Activated T-cell treated with anti-CD3 and anti-CD28 coated beads, Interleukin-2, amount 50 U/mL, for 4 hours (primary cell): Measurements from ENCODE around the gene BASP1. TPM values are rescaled to one million over a fixed set of nuclear protein-coding genes. Genes with fewer than 3 reads are reported as not detected.

Experiments
- ATAC-seq, 2 donors: fragments of 200-7000 bp; cut with Tn5 transposase; one replicate each; pipeline ENCODE4 v1.10.0; 2021
- DNase-seq: peaks from one replicate; pipeline ENCODE4 v3.0.0-alpha.2; 2020
- H3K27me3 Mint-ChIP-seq: one replicate; pipeline ENCODE4 v1.8.0; 2021; ENCODE audit warnings: low read depth, mixed read lengths
- H3K36me3 Mint-ChIP-seq: one replicate; pipeline ENCODE4 v1.8.0; 2022; ENCODE audit warnings: mixed read lengths; ENCODE audit not compliant: insufficient read depth
- H3K4me1 Mint-ChIP-seq: one replicate; pipeline ENCODE4 v1.8.0; 2021; ENCODE audit warnings: low read depth, mixed read lengths
- H3K4me3 Mint-ChIP-seq: one replicate; pipeline ENCODE4 v1.8.0; 2021; ENCODE audit warnings: mild to moderate bottlenecking, moderate library complexity, mixed read lengths
- H3K9me3 Mint-ChIP-seq: one replicate; pipeline ENCODE4 v1.8.0; 2021; ENCODE audit warnings: mixed read lengths
- total RNA-seq, 3 donors: library from RNA; stranded (reverse); gene quantifications; one replicate each; pipeline ENCODE4 v1.2.1, GENCODE V29; 2021

BASP1 gene
- total RNA-seq, 3 donors from 2014 or later, result 4.3 to 12.3 (median 4.7) TPM

DNA sequence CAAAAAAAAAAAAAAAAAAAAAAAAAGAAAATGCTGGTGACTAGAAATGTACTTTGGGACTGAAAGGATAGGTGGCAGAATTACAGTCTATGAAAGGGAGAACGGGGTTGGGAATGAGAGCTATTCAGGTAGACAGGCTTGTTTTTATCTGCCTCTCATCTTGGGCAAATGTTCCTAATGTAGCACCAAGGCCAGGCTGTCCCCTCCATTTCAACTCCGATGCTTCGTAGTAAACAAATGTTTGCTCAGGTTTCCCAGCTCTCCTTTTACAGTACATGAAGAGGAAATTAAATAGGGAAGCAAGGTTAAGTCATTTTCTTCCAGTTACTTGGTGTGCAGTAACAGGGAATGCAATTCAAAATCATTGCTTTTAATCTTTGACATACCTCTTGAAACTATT lies 4.4 kb upstream of the BASP1 start:
- DNase-seq (no peak), ATAC-seq (no peak)
- Mint-ChIP-seq H3K27me3 (peaks cover 16% of the 10 kb centered on the region), H3K4me3 (no peak overlapping the region), H3K4me1 (peaks cover 5% of the 10 kb centered on the region), H3K36me3 (no peaks in the 10 kb centered on the region), H3K9me3 (peaks cover 3% of the 10 kb centered on the region)

DNA sequence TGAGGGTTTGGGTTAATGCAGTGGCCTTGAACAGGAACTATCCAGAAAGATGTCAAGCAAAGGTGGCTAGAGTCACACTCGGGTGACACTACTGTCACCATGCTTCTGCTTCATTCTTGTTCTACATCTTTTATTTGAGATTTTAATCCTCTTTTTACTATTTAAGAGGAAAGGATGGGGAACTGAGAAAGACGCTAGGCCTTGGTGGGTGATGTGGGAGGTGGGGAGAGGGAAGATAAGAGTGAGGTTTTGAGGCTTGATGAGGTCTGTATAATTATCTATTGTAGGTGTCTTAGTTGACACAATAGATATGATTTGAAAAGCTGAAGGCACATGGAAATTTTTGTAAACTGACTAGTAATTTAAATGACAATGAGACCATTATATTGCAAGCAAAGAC lies 3.5 kb upstream of the BASP1 start:
- Mint-ChIP-seq H3K27me3 (peaks cover 22% of the 10 kb centered on the region), H3K4me3 (no peak overlapping the region), H3K9me3 (peaks cover 2% of the 10 kb centered on the region), H3K4me1 (peaks cover 8% of the 10 kb centered on the region), H3K36me3 (no peaks in the 10 kb centered on the region)
- no peak for DNase-seq
- ATAC-seq, result no peak

DNA sequence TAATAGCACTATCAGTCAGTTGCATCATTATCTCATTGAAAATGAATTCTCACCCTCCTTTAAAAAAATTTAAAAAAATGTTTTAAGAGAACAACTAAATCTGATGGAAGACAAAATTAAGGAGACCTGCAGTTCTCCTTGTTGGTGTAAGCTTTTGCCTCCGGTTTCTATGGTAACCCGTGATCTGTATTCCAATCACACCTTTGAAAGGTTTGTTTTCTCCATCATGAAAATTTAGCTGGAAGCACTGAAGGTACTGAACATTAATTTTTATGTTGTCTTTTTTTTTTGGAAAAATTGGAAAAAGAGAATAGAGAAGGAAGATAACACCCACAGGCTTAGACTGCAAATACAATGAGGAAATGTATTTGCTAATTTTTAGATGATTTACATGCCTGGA lies 2.5 kb upstream of the BASP1 start:
- DNase-seq, result no peak
- ATAC-seq, result no peak
- no peaks in the 10 kb centered on the region for H3K36me3 Mint-ChIP-seq
- H3K4me1 Mint-ChIP-seq, result peaks cover 12% of the 10 kb centered on the region
- H3K27me3 Mint-ChIP-seq, result peaks cover 31% of the 10 kb centered on the region
- no peaks in the 10 kb centered on the region for H3K9me3 Mint-ChIP-seq
- no peak overlapping the region for H3K4me3 Mint-ChIP-seq

DNA sequence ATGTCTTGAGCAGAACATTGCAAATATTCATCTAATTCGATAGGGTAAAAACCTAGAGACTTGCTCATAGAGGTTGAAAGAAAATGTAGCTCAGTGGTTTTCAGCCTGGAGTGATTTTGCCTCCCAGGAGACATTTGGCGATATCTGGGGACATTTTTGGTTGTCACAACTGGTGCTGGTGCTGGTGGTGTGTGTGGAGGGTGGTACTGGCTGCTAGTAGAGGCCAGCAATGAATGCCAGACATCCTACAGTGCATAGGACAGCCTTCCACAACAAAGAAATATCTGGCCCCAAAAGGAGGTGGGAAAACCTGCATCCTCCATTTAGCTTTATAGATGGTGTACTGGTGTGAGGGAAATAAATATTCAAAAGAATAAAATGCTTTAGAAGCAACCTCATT lies 2.1 kb upstream of the BASP1 start:
- Mint-ChIP-seq H3K4me1 (peaks cover 12% of the 10 kb centered on the region), H3K36me3 (no peaks in the 10 kb centered on the region), H3K9me3 (no peaks in the 10 kb centered on the region)

DNA sequence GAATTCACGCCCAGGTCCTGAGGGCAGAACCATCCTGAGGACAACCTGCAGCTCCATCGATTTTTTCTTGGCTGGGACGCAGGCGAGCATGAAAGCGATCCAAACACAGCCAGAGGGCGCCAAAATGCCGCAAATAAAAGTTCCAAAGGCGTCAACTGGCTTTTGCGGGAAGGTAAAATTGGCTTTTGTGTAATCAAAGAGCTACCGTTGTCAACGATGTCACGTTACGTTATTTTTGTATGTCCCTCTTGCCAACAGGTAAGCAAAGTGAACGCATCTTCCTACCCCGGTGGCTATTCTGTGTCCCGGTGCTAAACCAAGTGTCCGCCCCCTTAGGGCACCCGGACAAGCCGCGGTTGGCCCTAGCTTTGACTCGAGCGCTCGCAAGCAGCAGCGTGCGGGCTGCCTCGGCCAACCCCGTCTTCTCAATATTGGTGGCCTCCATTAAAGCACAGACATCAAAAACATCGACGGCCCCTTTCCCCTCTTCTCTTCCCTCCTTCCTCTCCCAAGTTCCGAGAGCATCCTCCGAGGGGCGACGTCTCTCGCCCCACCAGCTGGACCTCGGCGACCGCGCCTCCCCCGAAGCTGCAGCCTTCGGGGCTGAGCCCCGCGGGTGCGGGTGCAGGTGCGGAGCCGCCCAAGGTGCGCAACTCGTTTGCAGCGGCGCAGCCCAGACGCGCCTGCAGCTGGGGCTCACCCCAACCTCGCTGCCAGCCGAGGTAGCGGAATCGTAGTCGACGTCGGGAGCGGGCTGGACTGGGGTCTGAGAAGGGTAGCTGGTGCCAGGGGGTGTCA lies 1.1 kb upstream of the BASP1 start:
- Mint-ChIP-seq H3K4me3 (peak overlapping the region; percentile 69), H3K27me3 (peaks cover 38% of the 10 kb centered on the region), H3K36me3 (no peaks in the 10 kb centered on the region), H3K9me3 (no peaks in the 10 kb centered on the region), H3K4me1 (peaks cover 12% of the 10 kb centered on the region)
- DNase-seq, result no peak
- ATAC-seq, result peak in 1 of 2 donors; percentile 46

More for the DNA sequence above, 2.1 kb upstream of the BASP1 start:
- no peak for DNase-seq
- ATAC-seq, result no peak
- Mint-ChIP-seq H3K27me3 (peaks cover 34% of the 10 kb centered on the region), H3K4me3 (no peak overlapping the region)

DNA sequence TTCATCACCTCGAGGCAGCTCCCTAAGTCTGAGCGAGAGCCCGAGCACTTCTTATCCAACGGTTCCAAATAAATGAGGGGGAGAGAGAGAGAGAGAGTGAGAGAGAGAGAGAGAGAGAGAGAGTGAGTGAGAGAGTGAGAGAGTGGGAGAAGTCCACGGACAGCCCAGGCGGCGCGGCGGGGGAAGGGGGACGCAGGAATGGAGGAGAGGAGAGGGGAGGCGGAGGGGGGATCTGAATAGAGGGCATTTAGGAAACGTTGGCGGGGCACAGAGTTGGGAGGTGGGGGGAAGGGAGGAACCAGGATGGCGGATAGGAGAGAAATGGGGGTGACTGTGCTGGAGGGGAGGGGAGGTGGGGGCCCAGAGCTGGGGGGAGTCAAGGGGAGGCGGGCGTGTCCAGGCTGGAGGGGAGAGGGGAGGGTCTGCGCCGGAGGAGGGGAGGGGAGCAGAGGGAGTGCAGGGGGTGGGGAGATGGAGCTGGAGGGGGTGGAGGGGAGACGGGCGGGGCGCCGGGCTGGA lies 398 bp upstream of the BASP1 start:
- DNase-seq (no peak), ATAC-seq (peak in 1 of 2 donors; percentile 6)
- Mint-ChIP-seq H3K36me3 (no peaks in the 10 kb centered on the region), H3K4me3 (peak overlapping the region; percentile 69), H3K27me3 (peaks cover 38% of the 10 kb centered on the region), H3K9me3 (no peaks in the 10 kb centered on the region), H3K4me1 (peaks cover 12% of the 10 kb centered on the region)

DNA sequence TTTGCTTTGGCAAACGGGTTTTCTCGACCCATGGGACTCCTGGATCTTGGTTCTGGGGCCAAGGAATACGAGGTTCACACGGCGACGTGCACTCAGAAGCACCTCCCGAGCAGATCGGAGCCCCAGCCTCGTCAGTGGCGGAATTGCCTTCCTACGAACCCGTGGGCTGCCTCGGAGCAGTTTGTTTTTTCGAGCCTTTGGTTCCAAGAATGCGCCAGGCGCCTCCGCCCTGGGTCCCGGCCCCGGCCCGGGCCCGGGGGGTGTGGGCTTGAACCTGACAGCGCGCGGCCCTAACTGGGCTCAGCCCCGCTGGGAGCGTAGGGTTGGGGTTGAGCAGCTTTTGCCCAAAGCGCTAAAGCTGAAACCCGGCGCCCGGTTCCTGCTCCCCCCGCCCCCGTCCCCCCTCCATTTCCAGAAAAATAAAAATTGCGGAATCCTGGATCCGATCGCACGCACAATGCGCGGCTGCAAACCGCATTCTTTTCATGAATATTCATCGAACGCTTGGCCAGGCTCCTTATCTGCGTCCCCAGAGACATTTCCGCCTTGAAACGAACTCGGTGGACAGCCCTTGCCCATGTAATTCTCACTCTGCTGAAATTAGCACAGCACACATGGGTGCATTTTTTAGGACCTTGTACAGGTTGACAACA lies 1.0 kb downstream of the BASP1 start:
- no peak for ATAC-seq
- H3K4me3 Mint-ChIP-seq, result peak overlapping the region; percentile 69
- no peak for DNase-seq
- H3K9me3 Mint-ChIP-seq, result no peaks in the 10 kb centered on the region
- H3K36me3 Mint-ChIP-seq, result no peaks in the 10 kb centered on the region
- H3K27me3 Mint-ChIP-seq, result peaks cover 41% of the 10 kb centered on the region
- H3K4me1 Mint-ChIP-seq, result peaks cover 12% of the 10 kb centered on the region

DNA sequence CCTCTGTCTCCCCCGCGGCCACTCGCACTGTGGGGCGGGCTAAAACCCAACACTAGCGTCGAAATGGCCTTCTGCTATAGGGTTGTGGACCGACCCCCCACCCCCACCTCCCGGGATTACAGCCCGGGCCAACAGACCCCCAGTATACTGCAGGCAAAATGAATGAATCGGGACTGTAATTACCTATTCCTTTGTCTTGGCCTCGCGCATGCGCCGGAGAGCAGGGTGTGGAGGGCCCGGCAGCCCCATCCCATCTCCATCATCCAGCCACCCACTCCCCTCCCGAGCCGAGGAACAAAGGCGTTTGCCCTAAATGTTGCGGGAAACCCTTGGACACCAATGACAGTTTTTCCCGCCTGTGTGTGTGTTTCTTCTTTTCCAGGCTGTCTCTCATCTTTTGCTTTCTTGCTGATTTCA lies 1.6 kb downstream of the BASP1 start:
- no peak for ATAC-seq
- Mint-ChIP-seq H3K4me3 (peak overlapping the region; percentile 69), H3K4me1 (peaks cover 12% of the 10 kb centered on the region), H3K9me3 (no peaks in the 10 kb centered on the region), H3K27me3 (peaks cover 41% of the 10 kb centered on the region), H3K36me3 (no peaks in the 10 kb centered on the region)
- no peak for DNase-seq

DNA sequence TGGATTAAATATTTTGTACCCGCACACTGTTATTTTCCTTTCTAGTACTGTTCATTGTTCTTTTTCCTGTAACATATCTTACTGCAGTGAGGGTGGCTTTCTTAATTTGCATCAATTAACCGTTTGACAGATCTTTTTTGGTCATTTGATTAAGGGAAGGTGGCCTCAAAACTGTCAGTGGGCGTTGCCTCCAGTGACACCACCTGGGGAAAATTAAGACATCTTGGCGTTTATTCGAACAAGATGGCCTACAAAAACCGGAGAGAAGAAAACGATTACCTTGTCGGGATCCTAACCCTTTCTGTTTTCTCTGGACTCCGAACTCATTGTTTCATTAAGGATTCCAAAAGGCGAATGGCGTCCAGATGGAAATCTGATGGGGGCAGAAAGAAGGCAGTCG lies 2.0 kb downstream of the BASP1 start:
- ATAC-seq, result no peak
- H3K4me3 Mint-ChIP-seq, result peak overlapping the region; percentile 69
- peaks cover 41% of the 10 kb centered on the region for H3K27me3 Mint-ChIP-seq
- no peaks in the 10 kb centered on the region for H3K36me3 Mint-ChIP-seq
- peaks cover 12% of the 10 kb centered on the region for H3K4me1 Mint-ChIP-seq
- H3K9me3 Mint-ChIP-seq, result no peaks in the 10 kb centered on the region
- no peak for DNase-seq

DNA sequence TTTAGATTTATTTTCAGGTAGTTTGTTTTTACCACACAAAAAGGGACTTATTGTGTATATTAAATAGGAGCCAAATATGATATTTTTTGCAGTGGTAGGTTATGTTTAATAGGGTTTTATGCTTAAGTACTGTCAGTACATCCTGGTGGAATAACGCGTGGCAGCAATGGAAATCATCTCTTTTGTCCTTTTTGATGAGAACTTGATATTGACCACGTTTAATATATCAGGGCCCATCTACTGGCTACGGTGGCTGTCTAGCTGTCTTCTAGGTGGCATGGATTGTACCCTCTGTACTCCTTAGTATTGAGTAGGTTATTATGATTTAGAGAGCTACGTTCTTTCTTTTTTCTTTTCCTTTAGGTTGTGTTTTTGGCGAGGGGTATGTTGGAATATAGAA lies 2.6 kb downstream of the BASP1 start:
- no peaks in the 10 kb centered on the region for H3K36me3 Mint-ChIP-seq
- no peak overlapping the region for H3K4me3 Mint-ChIP-seq
- no peaks in the 10 kb centered on the region for H3K9me3 Mint-ChIP-seq
- peaks cover 38% of the 10 kb centered on the region for H3K27me3 Mint-ChIP-seq
- ATAC-seq, result no peak
- no peak for DNase-seq
- peaks cover 12% of the 10 kb centered on the region for H3K4me1 Mint-ChIP-seq

DNA sequence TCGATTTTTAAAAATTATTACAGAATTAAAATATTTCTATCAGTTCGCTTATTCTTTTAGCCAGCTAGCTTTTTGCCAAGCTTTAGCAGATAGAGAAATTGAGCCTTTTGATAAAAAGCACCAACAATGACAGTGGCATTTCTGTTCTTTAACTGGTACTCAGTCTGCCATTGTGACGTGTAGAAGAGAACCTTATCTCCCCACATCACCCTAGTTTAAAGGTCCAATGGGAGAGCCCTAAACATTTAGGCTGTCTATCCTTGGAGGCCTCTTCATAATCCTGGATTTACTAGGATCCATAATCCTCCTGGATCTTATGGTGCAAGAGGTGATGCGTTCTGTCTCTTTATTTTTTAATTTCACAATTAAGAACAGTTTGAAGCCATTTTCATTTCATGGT lies 3.0 kb downstream of the BASP1 start:
- DNase-seq, result no peak
- Mint-ChIP-seq H3K9me3 (no peaks in the 10 kb centered on the region), H3K27me3 (peaks cover 34% of the 10 kb centered on the region), H3K4me1 (peaks cover 12% of the 10 kb centered on the region), H3K4me3 (no peak overlapping the region), H3K36me3 (no peaks in the 10 kb centered on the region)
- no peak for ATAC-seq

DNA sequence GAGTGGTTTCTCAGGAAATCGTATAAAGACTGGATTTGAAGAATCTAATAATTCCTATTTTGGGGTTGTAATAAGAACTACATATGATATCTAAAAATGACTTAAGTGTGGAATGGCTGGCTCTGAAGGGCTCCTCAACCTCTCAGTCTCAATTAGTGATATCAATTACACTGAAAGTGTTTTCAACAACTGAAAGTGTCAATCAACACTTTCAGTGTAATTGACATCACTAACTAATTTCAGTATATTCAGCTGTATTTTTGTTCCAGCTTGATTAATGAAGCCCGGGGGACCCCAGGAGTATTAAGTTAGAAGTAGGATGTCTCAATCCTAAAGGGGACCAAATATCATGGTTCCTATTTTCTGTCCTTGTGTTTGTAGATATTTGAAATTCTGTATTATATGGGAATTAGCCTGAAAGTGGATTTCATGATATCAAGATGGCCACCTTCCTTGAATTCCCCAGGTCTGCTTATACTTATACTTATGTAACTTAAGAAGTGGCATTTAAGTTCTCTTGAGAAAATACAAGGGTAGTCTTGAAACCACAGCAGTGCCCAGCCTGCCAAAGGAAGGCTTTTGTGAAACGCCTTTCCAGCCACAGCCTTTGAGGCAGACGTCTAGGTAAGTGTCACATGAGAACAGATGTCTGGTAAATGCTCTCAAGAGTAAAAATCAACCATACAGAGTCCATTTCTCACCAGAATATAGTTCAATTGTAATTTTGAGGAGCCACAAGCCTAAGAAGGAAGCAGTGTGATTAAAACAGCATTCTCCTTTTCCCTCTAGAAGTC lies 4.6 kb downstream of the BASP1 start:
- H3K36me3 Mint-ChIP-seq, result no peaks in the 10 kb centered on the region
- H3K4me3 Mint-ChIP-seq, result no peak overlapping the region
- no peak for DNase-seq
- H3K4me1 Mint-ChIP-seq, result peaks cover 8% of the 10 kb centered on the region
- H3K27me3 Mint-ChIP-seq, result peaks cover 25% of the 10 kb centered on the region
- no peak for ATAC-seq
- H3K9me3 Mint-ChIP-seq, result no peaks in the 10 kb centered on the region

DNA sequence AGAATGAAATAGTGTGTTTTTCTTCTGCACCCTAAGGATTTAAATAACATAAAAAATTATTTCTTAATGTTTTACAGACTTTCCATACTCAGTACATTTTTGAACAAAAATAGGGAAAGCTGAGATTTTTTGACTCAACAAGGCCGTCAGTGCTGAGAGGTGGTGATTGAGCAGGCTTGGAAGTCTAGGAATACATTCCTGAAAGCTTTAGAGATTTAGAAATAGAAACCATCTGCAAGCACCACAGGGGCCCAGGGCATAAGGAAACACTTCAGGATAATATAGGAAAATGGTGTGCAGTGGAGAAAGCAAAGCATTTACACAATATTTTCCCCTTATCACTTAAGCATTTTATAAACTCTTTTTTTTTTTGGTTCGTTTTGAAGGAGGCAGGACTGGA lies 5.2 kb downstream of the BASP1 start:
- ATAC-seq (no peak), DNase-seq (no peak)
- no peaks in the 10 kb centered on the region for H3K36me3 Mint-ChIP-seq
- peaks cover 8% of the 10 kb centered on the region for H3K4me1 Mint-ChIP-seq
- no peak overlapping the region for H3K4me3 Mint-ChIP-seq
- no peaks in the 10 kb centered on the region for H3K9me3 Mint-ChIP-seq
- peaks cover 25% of the 10 kb centered on the region for H3K27me3 Mint-ChIP-seq

DNA sequence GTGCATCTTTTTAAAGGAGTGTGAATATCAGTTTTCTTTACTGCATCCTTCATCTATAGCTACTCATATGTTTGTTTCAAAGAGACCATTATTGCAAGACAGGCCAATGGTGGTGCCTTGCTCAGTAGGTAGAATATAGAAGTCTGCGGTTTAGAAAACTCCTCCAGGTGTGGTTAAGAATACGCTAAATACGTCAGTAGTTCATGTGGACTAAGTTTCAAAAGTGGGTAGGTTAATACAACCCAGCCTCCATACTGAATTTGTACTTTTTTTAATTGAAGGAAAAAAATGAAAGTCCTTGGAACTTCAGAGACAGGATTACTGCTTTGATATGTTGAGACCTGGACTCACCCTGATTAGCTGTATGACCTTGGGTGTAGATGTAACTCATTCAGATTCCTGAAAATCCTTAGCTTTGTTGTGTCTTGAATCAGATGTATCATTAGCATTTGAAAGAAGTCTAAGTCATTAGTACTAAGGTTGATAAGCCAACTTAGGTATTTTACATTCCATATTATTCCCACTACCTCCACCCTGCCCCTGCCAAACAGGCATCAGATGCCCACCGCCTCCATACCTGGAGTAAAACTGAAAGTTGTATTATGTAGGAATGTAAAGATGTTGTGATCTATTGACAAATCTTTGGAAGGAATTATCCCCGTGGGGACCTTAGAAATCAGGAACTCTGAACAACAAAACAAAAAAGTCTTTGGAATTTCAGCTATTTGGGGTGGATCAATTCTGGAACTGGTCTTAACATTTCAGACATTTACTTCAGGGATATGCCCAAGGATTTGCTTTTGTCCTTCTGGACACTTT lies 6.1 kb downstream of the BASP1 start:
- Mint-ChIP-seq H3K4me1 (peaks cover 8% of the 10 kb centered on the region), H3K4me3 (no peak overlapping the region), H3K27me3 (peaks cover 23% of the 10 kb centered on the region), H3K36me3 (no peaks in the 10 kb centered on the region), H3K9me3 (no peaks in the 10 kb centered on the region)
- DNase-seq, result no peak
- ATAC-seq, result no peak
